Articular chondrocyte of knee joint (primary cell): Measurements from ENCODE around the gene PTPRR. TPM values are rescaled to one million over a fixed set of nuclear protein-coding genes. Genes with fewer than 3 reads are reported as not detected.

Experiments
- small RNA-seq: library from RNA; depleted of rRNA; stranded (forward); fragments of <200 nt; gene quantifications from one replicate; pipeline ENCODE3, GENCODE V24; 2012
- total RNA-seq: library from RNA; depleted of rRNA; stranded (reverse); fragments of >200 nt; gene quantifications from 2 replicates; pipeline ENCODE4 v1.2.3, GENCODE V29; 2012

PTPRR gene, protein sequence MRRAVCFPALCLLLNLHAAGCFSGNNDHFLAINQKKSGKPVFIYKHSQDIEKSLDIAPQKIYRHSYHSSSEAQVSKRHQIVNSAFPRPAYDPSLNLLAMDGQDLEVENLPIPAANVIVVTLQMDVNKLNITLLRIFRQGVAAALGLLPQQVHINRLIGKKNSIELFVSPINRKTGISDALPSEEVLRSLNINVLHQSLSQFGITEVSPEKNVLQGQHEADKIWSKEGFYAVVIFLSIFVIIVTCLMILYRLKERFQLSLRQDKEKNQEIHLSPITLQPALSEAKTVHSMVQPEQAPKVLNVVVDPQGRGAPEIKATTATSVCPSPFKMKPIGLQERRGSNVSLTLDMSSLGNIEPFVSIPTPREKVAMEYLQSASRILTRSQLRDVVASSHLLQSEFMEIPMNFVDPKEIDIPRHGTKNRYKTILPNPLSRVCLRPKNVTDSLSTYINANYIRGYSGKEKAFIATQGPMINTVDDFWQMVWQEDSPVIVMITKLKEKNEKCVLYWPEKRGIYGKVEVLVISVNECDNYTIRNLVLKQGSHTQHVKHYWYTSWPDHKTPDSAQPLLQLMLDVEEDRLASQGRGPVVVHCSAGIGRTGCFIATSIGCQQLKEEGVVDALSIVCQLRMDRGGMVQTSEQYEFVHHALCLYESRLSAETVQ
- total RNA-seq: not detected in 2 replicates

DNA sequence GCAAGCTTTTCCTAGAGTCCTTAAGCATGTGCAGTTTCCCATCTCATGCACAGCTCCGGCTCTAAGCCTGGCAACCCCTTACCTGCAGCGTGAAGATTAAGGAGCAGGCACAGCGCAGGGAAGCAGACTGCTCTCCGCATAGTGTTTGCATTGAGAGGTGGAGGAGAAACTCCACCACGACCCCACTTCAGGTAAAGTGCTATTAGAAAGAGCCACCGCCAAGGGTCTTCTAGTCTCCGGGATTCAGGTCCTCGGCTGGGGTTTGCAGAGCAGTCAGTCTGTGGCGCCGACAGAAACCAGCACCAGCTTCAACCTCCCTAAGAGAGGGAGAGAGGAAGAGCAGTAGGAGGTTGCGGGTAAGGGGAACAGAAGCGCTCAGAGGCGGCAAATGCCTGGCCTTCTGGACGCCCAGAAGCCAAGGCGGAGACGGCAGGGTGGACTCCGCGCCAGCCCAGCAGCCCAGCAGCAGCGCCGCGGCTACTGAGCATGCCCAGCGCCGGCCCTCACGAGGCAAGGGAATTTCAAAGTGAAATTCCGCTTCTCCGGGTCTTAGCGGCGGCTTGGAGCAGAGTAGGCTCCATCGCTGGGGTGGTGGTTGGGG lies at the start of gene PTPRR:
TSS of gene PTPRR (minus strand) at position 488 of the 601 bp plus-strand sequence. CDS start at position 140, 348 bp downstream.

DNA sequence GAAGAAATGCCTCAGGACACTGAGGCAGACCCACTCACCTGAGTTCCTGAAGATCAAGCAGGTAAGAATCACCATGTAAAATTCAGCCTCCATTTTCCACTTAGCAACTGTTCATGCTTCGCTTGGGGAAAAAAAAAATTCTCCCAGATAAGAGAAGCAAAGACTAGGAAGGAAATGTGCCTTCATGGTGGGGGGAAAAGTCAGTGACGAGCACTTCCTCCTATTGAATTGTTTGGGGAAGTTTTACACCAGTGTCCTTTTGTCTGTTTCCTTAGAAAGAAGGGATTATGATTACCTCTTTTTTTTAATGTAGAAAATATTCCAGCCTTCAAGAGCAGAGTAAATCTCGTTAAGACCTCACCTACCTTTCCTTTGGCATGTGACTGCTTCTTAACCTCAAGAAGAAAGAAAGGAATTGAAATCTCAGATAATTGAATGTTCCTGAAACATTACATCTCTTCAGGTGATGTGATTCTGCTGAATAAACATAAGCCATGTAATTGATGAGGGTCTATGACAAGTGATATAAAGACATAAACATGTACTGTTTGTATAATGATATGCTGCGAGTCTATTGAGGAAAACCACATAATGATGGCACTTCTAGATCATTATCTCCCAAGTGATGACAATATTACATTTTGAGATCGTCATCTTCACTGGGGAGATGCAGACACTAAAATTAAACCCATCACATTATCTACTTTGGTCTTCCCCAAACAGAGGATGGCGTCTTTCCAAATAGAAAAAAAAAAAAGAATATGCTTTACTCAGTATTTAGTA lies 283.0 kb downstream of the PTPRR start, which contains the start of gene PTPRB:
TSS of gene PTPRB (minus strand) at position 127 of the 783 bp plus-strand sequence. CDS start at position 93, 34 bp downstream.

Small RNA genes lying within 50 kb of the gene (small RNA-seq; reads per million reads assigned to genes)
- not detected for gene RF00019

Other genes starting within 250 kb of the PTPRR start
- gene TSPAN8, start 237.3 kb upstream of the PTPRR start, total RNA-seq: 0.65 TPM in 2 replicates